ENCODE results near the gene CXorf49.
"Not testable (repeated sequence)": the region's sequence is repeated elsewhere in the genome, so short reads cannot be mapped to it uniquely, and the experiment has no call there.

The CXorf49 gene

DNA sequence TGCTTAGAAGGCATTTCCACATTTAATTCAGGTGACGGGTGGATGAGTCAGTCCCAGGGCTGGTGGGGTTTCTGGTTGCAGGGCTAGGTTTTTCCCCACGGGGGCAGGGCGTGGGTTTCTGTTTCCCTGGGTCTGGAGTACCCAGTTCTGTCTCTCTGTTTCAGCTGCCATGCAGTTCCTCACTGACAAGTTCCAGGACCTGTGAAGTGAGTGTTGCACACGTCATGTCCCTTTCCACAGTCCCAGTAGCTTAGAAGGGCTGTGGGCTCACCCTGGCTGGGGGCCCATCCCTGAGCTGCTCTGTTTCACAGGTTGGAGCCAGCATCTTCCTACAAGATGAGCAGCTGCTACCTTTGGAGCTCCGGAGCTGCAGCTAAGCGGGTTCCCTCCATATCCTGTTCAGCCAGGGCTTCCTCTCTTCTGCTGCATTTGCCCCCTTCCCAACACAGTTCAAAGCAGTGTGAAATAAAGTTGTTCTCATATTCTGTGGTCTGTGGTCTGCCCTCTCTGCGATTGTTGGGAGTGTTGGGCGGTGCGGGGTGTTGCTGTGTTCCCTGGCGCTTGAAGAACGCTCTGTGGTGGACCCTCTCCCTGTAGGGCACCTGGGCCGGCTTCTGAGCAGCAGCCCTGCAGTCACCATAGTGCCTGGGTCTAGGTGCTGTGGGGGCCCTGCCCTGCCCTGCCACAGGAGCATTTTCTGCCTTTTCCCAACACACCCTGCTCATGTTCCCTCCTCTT, 46.9 kb downstream of the CXorf49 start:
- DNase-seq, result no peak

GRCh38 chrX:71669947-71670346, 48.1 kb downstream of the CXorf49 start:
- not testable (repeated sequence) for DNase-seq

GRCh38 chrX:71669492-71669891, 48.6 kb downstream of the CXorf49 start:
- no peak for DNase-seq

GRCh38 chrX:71668248-71668595, 49.9 kb downstream of the CXorf49 start:
- DNase-seq, result no peak

DNA sequence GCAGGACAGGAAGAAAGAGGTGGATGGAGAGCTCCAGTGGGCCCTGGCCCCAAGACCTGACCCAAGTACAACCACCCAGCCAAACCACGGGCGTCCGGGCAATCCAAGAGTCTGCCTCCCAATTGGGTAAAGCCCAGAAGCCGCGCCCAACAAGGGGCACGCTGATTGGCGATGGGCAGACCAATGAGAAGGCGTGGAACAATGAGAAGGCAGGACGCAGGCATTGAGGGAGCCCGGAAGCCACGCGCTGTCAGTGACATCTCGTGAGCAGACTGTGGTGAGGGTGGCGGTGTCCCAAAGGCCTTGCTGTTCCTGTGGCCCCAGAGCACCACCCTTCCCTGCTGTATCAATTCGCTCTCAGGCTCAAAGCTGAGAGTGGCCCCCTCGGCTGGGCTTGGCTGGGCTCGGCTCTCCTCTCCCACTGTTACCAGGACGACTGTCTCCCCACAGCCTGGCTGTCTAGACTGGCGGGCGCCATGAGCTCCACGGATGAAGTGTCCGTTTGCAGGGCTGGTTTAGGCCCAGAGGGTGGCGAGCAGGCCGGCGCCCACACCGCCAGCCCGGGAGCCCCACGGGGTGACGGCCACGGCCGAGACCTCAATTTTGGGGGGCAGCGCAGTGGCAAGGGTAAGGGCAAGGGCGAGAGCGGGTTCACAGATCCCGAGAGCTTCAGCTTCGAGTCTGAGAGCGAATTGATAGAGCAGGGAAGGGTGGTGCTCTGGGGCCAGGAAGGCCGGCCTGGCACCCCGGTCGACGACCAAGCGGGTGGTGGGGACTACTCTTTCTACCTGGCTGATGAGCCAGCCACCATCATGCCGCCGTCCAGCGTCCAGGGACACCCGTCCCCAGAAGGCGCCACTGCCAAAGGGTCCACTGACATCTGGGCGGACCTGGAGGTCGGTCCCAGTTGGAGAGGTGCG, 50.5 kb downstream of the CXorf49 start, which contains the start of gene LOC101059915:
LOC101059915 (plus strand) TSS at position 219 of the 920 bp plus-strand sequence.
- DNase-seq, result no peak

GRCh38 chrX:71666240-71667223, 51.6 kb downstream of the CXorf49 start:
- no peak for DNase-seq

DNA sequence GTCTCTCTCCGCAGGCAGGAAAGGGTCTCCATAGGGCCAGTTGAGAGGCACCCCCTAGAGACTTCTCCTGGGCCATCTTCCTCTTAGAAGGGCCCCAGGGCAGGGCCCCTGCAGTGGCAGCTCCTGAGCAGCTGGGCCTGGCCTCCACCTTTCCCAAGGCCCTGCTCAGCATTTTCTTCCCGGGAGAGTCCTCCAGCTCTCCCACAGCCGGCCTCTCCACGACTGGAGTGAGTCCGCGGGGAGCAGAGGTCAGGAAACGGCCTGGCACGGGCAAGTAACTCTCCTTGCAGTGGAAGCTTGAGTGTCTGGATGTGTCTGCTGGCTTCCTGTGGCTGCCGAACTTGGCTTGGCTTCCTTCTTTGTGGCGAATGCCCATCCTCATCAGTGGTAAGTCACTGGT, 52.3 kb downstream of the CXorf49 start:
- no peak for DNase-seq

DNA sequence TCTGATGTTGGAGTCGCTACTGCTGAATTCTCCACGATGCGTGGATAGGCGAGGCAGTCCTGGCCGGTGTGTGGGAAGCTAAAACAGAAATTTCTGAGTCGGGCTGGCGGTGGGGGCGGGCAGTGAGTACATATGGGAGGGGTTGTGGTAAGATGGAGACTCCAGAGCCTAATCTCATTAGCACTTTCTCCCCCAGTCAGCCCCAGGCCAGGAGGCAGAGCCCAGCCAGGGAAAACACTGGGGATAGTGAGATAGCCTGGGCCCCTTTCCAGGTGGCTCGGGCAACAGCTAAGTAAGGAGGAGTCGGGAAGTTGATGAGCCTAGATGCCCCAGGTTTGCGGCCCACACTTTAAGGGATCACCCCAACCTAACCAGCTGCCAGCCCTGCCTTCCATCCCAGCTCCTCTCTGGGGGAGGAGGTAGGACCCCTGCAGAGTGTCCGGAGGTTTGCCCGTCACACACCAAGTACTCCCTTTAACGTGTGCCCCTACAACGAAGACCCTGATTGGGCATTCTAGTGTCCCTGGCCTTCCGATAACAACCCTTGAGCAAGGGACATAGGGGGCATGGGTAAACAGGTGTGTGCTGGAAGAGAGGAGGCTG, 53.1 kb downstream of the CXorf49 start:
- DNase-seq, result no peak

Data from T1000 (cell line).